Activated CD8-positive, alpha-beta memory T cell treated with anti-CD3 and anti-CD28 coated beads for 24 hours (primary cell): Measurements from ENCODE around the gene RPRD1B.
"Not testable (repeated sequence)": the region's sequence is repeated elsewhere in the genome, so short reads cannot be mapped to it uniquely, and the experiment has no call there.

Experiments used
- DNase-seq: peaks from one replicate; pipeline ENCODE4 v3.0.0-alpha.2; 2020

RPRD1B gene

GRCh38 chr20:38075161-38075998, 41.8 kb downstream of the RPRD1B start:
- no peak for DNase-seq

DNA sequence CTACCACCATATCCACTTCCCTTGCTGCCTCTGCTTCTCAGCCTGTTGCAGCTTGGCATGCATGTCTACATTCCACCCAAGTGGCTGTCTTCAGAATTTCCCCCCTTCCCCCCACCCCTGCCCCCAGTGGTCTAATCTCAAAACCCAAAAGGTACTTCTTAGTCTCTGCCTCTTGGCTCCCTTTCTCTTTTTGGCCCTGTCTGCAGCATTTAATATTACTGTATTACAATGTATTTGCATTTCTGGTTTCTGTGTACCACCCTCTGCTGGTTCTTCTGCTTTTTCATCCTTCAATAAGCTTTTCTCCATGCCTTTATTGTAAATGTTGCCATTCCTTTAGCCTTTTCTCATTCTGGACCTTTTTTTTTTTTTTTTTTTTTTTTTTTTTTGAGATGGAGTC, 43.0 kb downstream of the RPRD1B start:
- no peak for DNase-seq

GRCh38 chr20:38078084-38078483, 44.5 kb downstream of the RPRD1B start:
- no peak for DNase-seq

DNA sequence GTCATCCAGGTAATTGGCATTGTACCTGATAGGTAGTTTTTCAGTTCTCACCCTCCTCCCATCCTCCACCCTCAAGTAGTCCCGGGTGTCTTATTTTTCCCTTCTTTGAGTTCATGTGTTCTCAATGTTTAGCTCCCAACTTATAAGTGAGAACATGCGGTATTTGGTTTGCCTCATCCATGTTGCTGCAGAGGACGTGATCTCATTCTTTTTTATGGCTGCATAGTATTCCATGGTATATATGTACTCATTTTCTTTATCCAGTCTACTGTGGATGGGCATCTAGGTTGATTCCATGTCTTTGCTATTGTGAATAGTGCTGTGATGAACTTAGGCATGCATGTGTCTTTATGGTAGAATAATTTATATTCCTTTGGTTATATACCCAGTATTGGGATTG, 45.8 kb downstream of the RPRD1B start:
- no peak for DNase-seq

DNA sequence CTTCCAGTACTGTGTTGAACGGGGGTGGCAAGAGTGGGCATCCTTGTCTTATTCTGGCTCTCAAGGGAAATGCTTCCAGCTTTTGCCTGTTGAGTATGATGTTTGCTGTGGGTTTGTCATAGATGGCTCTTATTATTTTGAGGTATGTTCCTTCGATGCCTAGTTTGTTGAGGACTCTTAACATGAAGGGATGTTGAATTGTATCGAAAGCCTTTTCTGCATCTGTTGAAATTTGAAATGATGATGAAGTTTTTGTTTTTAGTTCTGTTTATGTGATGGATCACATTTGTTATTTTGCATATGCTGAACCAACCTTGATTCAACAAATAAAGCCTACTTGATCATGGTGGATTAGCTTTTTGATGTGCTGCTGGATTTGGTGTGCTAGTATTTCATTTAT, 48.0 kb downstream of the RPRD1B start:
- DNase-seq, result no peak

DNA sequence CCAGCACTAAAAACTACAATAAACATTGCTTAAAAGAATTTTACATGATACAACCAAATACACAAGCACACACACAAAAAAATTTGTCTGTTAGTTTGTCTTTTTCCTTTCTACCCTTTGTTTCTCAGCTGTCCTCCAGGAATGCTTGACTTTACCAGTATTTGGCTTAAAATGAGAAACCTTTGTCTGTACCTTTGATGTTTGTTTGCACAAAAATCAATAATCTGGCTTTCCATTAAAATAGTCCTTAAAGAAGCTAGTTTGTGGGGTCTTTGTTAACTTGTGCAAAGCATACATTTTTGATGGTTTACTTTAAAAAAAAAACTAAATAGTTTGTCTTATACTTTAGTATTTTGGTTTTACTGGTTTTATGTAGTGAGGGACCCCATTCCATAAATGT, 49.3 kb downstream of the RPRD1B start:
- DNase-seq, result no peak

DNA sequence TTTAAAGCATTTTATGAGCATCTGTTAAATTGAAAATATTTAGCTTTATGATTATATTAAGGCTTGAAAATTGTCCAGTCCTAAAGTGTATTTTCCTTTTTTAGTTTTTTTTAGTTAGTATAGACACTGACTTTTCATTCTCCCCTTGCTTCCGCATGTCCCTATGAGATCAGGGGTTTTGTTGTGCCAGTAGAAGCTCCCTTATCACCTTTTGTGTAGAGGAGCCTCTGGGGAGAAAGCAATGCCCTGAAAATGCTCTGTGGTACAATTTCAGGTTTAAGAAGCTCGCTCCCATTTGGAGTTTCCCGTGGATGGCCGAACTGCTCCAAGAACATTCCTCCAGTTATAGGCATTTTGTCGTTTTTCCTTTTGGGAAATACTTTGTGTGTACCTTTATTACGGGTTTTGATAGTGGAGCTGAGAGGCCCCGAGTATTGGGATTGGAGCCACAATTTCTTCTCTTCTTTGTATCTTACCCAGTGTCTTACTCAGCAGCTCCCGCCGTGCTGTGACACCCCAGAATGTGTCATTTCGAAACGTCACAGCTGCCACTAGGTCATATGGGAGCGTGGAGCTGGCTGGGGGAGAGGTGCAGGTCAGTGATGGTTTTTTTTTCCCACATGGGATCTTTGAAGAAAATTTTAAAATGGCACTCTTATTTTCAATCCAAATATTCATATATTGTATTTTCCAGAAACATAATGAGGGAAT, 49.9 kb downstream of the RPRD1B start:
- DNase-seq, result no peak

GRCh38 chr20:38084425-38084951, 50.9 kb downstream of the RPRD1B start:
- DNase-seq, result no peak

GRCh38 chr20:38085026-38085425, 51.5 kb downstream of the RPRD1B start:
- no peak for DNase-seq

GRCh38 chr20:38089500-38089899, 56.0 kb downstream of the RPRD1B start:
- no peak for DNase-seq

GRCh38 chr20:38090061-38090460, 56.5 kb downstream of the RPRD1B start:
- no peak for DNase-seq

DNA sequence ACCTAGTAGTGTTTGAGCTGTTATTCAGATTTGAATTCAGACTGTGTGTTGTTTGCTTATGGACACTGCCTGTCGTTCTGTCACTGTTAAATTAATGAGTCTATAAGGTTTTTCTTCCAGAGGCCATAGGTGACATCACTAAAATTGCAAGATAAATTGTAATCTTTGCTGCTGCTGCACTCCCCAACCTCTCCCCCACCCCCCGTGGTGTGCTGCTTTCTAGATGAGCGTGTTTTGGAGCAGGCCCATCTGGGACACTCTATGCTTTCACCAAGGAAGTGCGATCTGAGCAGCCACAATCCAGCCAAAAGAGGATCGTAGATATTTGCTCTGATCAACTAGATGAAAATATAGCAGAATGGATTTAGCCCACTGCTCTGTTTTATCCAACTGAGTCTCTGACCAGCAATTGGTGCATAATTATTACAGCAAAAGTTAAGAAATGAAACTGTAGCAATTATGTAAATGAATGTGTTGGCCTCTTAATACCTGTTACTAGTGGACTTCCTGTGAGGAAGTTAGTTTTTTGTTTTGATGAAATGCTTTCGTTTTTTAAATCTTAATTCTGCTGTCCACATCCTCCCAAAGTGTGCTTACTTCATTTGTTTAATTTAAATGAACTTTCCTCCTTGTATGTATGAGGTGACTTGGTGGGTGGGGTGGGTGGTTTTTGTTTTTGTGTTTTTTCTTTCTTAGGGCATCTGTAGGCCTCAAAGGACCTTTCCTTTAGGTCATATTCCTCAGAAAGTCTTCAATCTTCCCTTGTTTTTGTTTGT, 58.1 kb downstream of the RPRD1B start:
- no peak for DNase-seq

DNA sequence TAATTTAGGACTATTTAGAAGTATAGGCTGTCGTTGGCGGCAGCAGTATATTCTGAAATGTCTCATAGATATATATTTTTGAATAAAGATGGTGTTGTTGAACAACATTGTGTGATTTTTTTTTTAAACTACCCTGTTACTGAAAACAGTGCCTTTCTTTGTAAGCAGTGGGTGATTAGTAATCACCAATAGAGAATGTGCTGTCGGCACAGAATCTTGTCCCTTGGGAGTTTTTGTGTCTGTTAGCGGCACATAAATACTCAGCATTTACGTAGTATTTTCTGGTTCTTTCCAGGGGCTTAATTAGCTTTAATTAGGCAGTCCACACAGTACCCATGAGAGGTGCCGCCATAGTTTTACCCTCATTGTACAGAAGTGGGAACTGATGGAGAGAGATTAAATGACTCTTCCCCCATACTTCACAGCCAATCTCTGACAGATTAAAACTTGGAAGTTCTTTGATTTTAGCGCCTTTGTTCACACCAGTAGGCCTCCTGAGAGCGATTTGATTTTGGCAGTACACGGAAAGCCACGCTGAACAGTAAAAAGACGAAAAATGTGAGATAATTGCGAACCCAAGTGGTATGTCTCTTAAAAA, 58.8 kb downstream of the RPRD1B start:
- no peak for DNase-seq

GRCh38 chr20:38092915-38093314, 59.4 kb downstream of the RPRD1B start:
- DNase-seq, result no peak

DNA sequence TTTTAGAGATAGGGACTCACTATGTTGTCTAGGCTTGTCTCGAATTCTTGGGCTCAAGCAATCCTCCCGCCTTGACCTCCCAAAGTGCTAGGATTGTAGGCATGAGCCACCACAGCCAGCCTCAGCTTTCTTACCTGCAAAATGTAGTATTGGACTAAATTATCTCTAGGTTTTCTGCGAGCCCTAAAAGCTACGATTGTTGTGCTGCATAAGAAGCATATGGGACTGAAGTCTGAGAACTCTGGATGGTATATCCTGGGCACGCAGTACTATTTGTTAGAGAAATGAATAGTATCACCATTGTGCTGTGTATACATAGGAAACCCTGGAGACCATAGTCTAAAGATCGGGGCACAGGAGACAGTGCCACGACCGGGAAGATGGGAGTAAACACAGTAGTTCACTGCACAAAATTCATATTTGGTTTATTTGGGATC, 60.1 kb downstream of the RPRD1B start:
- DNase-seq, result no peak

- DNase-seq, result no peak
Measured at GRCh38 chr20:38094373-38094891, 60.9 kb downstream of the RPRD1B start.

DNA sequence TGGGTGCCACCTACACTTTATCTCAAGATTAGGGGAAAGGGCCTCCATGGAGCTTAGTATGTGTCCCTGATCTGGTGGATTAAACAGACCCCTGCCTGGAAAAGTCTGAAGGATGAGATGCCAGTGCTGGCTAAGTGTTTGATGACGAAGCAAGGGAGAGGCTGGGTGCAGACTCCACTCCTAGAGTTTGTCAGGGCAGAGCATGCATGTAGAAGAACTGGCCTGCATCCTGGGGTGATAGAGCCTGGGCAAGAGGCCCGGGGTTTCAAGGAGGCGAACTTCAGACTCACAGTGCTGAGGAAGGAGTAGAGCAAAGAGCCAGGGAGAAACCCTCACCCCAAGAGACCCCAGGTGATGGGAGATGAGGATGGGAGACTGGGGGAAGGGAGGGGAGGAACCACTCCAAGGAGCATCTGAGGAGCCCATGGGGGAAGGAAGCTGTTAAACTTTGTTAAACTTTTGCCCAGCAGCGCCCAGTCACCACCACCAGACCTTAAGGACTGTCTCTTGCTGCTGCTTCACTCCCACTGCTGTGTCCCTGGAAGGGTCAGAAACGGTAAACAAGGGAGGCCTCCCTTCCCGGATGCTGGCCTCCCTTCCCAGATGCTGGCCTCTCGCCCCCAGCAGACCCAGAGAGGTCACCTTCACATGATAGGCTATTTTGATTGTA, 61.6 kb downstream of the RPRD1B start:
- no peak for DNase-seq

DNA sequence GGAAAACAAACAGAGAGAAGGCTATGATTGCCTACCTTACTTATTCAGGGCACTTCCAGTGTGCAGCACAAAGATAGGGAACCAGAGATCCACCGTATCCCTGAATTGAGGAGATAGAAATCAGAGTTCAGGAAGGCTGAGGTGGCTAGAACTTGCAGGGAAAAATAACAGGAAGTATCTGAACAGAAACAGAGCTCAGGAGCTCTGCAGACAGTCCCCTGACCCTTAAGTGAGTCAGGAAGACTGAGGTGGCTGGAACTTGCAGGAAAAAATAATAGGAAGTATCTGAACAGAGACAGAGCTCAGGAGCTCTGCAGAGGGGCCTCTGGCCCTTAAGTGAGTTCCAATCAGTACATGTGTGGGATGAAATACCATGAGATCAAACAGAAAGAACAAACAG, 65.4 kb downstream of the RPRD1B start:
- DNase-seq, result no peak

- not testable (repeated sequence) for DNase-seq
Measured at GRCh38 chr20:38102206-38102605, 68.7 kb downstream of the RPRD1B start.

DNA sequence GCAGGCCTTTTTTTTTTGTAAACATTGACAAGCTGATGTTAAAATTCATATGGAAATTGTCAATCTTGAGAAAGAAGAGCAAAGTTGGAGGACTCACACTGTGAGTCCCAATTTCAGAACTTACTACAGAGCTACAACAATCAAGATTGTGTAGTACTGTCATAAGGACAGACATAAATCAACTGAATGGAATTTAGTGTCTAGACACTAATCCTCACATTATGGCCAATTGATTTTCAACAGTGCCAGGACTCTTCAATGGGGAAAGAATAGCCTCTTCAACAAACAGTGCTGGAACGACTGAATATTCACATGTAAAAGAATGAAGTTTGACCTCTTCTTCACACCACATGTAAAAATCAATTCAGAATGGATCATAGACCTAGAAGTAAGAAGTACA, 70.7 kb downstream of the RPRD1B start:
- no peak for DNase-seq

- no peak for DNase-seq
Measured at GRCh38 chr20:38106461-38106860, 72.9 kb downstream of the RPRD1B start.

- DNase-seq, result not testable (repeated sequence)
Measured at GRCh38 chr20:38107386-38107785, 73.8 kb downstream of the RPRD1B start.
